Measurements from ENCODE around the gene PAQR7. TPM values are rescaled to one million over a fixed set of nuclear protein-coding genes. Genes with fewer than 3 reads are reported as not detected.

PAQR7 gene
- total RNA-seq, 4 donors from 2014 or later, result 6.6 to 18.3 (median 12.1) TPM

DNA sequence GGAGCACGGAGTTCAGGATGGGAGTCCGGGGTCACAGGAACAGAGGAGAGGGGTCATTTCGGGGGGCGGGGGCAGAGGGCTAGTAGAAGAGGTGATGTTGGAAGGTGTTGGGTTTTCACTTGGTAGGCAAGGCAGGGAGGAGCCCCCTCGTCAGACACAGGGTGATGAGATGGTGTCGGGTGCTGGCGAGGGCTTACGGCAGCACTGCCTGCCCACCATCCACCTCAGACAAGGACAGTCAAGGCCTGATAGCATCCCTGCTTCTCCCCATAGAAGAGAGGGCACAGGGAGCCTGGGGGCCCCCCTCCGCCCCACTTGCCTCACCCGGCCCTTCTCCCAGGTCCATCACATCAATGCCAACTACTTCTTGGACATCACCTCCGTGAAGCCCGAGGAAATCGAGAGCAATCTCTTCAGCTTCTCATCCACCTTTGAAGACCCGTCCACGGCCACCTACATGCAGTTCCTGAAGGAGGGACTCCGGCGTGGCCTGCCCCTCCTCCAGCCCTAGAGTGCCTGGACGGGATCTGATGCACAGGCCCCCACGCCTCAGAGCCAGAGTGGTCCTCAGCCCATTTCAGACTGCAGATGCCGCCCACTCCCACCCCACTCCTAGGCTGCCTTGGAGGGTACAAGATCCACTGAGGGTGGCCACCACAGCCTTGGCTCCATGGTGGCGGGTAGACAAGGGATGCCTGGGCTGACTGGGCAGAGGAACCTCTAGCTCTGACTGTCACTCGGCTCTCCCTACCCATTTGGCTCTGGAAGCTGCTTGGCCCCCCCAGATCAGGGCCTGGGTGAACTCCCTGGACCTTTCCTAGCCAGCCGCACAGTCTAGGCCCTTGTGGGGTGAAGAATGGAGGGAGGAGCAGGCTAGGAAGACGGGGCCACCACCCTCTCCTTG lies 60.0 kb downstream of the PAQR7 start:
- Histone ChIP-seq H3K27ac (no peak overlapping the region), H3K4me3 (no peak overlapping the region), H3K27me3 (no peaks in the 10 kb centered on the region), H3K9me3 (no peaks in the 10 kb centered on the region), H3K4me1 (peaks cover 15 to 43% (median 25%) of the 10 kb centered on the region in 3 donors), H3K36me3 (peaks cover 0 to 62% (median 24%) of the 10 kb centered on the region in 3 donors)
- 86 to 91% methylated on average over 11 of the region's 24 CpGs for WGBS, 2 donors
- DNase-seq, result no peak
- intact Hi-C loops (cut with DNase I), result no loop called here
- no peak for TF ChIP-seq POLR2A (IDR thresholded peaks at IDR 0.05)

DNA sequence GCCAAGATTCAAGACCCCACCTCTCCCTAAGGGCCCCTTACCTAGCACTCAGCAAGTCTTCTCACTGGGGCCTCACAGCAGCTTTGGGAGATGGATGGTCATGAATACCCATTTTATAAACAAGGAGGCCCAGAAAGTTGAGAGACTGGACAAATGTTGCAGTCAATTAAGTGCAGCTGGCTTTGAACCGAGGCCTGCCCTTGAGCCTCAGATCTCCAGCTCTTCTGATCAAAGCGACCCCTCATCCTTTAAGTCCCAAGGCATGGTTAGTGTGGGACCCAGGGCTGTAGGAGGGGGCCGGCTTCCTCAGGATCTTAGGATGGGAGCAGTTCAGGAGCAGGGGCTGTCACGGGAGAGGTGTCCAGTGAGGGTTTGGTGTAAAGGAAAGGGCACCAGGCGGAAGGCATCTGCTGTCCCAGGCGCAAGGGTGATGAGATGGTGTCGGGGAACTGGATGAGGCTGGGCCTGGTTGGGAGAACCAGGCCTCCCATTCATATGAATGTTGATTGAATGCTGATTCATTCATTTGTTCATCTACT lies 60.9 kb downstream of the PAQR7 start:
- H3K4me1 ChIP-seq, result peaks cover 16 to 48% (median 26%) of the 10 kb centered on the region in 3 donors
- DNase-seq, result no peak
- TF ChIP-seq POLR2A (IDR thresholded peaks at IDR 0.05) (no peak), CTCF (IDR thresholded peaks at IDR 0.05) (no peak)
- 86 to 94% methylated on average over 2 to 4 of the region's 7 CpGs for WGBS, 2 donors
- intact Hi-C loops (cut with DNase I), result no loop called here
- H3K27me3 ChIP-seq, result no peaks in the 10 kb centered on the region
- H3K36me3 ChIP-seq, result peaks cover 4 to 71% (median 24%) of the 10 kb centered on the region in 3 donors
- H3K9me3 ChIP-seq, result no peaks in the 10 kb centered on the region
- no peak overlapping the region for H3K4me3 ChIP-seq
- no peak overlapping the region for H3K27ac ChIP-seq

DNA sequence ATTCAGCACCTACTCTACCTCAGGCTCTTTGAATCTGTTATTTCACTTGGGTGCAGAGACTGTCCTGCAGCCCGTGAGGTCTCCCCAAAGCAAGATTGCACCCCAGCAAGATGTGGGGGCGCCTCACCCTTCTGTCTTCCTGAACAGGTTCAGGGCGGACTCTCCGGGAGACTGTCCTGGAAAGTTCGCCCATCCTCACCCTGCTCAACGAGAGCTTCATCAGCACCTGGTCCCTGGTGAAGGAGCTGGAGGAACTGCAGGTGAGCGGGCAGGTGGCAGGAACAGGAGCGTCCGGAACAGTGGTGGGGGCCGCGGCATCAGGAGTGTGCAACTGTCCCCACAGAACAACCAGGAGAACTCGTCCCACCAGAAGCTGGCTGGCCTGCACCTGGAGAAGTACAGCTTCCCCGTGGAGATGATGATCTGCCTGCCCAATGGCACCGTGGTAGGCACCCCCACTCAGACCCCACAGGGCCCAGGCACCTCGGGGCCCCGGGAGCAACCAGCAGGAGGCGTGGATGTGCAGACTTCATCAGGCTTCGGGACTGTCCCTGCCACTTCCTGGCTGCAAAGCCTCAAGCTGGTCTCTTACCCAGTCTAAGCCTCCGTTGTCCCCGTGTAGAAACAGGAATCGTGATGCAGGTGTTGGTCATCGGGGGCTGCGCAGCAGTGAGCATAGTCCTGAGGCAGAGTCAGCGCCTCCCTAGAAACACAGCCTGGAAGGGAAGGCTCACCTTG lies 61.6 kb downstream of the PAQR7 start:
- no peak for DNase-seq
- no peak overlapping the region for H3K4me3 ChIP-seq
- no peak for TF ChIP-seq POLR2A (IDR thresholded peaks at IDR 0.05)
- no peak for TF ChIP-seq CTCF (IDR thresholded peaks at IDR 0.05)
- peaks cover 11 to 78% (median 24%) of the 10 kb centered on the region in 3 donors for H3K36me3 ChIP-seq
- H3K27me3 ChIP-seq, result no peaks in the 10 kb centered on the region
- WGBS, 2 donors, result 73 to 97% methylated on average over 5 to 11 of the region's 24 CpGs
- H3K9me3 ChIP-seq, result no peaks in the 10 kb centered on the region
- H3K4me1 ChIP-seq, result peaks cover 23 to 48% (median 26%) of the 10 kb centered on the region in 3 donors
- intact Hi-C loops (cut with DNase I), result no loop called here
- no peak overlapping the region for H3K27ac ChIP-seq

GRCh38 chr1:25813071-25813733 lies 62.3 kb downstream of the PAQR7 start:
- 79% methylated on average over 7 to 9 of the region's 11 CpGs for WGBS, 2 donors
- Histone ChIP-seq H3K9me3 (no peaks in the 10 kb centered on the region), H3K27me3 (no peaks in the 10 kb centered on the region), H3K27ac (no peak overlapping the region), H3K36me3 (peaks cover 16 to 85% (median 24%) of the 10 kb centered on the region in 3 donors), H3K4me3 (no peak overlapping the region), H3K4me1 (peaks cover 22 to 48% (median 27%) of the 10 kb centered on the region in 3 donors)
- DNase-seq, result no peak
- TF ChIP-seq POLR2A (IDR thresholded peaks at IDR 0.05) (no peak), CTCF (IDR thresholded peaks at IDR 0.05) (no peak)
- intact Hi-C loops (cut with DNase I), result no loop called here

Small RNA genes within 50 kb of the gene (small RNA-seq; reads per million reads assigned to genes)
- gene AL033528.1 (0 reads per million in 4 donors), gene RF00019 (0 reads per million in 4 donors), gene SNRPFP2 (0 reads per million in 4 donors)

Other genes starting within 250 kb of the PAQR7 start
- 10 to 100 TPM; 19.7 to 34.5 (median 24.5) TPM for gene SELENON, start 75.5 kb downstream of the PAQR7 start, total RNA-seq
- gene MTFR1L, start 55.8 kb downstream of the PAQR7 start, total RNA-seq, result 10 to 100 TPM; 24.4 to 53.8 (median 28.3) TPM
- 1 to 10 TPM; 1.3 to 5.4 (median 2.5) TPM for gene AUNIP, start 16.3 kb downstream of the PAQR7 start, total RNA-seq
- gene STMN1, start 30.7 kb upstream of the PAQR7 start, total RNA-seq, result 10 to 100 TPM; 29.6 to 65.5 (median 42.7) TPM
- gene PAFAH2, start 122.4 kb upstream of the PAQR7 start, total RNA-seq, result 10 to 100 TPM in 3 of 4 donors, 1 to 10 TPM in 1; 8.3 to 17.2 (median 11.7) TPM
- gene EXTL1, start 146.1 kb upstream of the PAQR7 start, total RNA-seq, result not detected
- not detected for gene SLC30A2, start 170.4 kb upstream of the PAQR7 start, total RNA-seq
- gene TRIM63, start 191.9 kb upstream of the PAQR7 start, total RNA-seq, result 1 to 10 TPM in 1 of 4 donors, under 1 TPM in 1, not detected in 2; 0.23 to 1.7 TPM
- gene PDIK1L, start 236.1 kb upstream of the PAQR7 start, total RNA-seq, result 10 to 100 TPM in 2 of 4 donors, 1 to 10 TPM in 2; 5.6 to 14.0 (median 8.3) TPM

Measured in esophagus squamous epithelium (tissue), 5 donors.